VCaP (cell line): ENCODE results near the gene FHOD3.

Experiments
- H3K27ac ChIP-seq: fragments of 450-650 bp; 2 replicates; pipeline ENCODE4 v1.5.1; 2017
- CTCF ChIP-seq: fragments of 450-650 bp; conservative IDR thresholded peaks from 2 replicates; pipeline ENCODE4 v1.5.1; 2017; ENCODE audit warnings: mild to moderate bottlenecking, moderate library complexity

The FHOD3 gene

GRCh38 chr18:36640021-36640952, 342.8 kb downstream of the FHOD3 start:
- no peak overlapping the region for H3K27ac ChIP-seq
- TF ChIP-seq CTCF: no peak

- TF ChIP-seq CTCF: no peak
Observed at GRCh38 chr18:36643061-36643460, 345.5 kb downstream of the FHOD3 start.

GRCh38 chr18:36648803-36649202, 351.3 kb downstream of the FHOD3 start:
- H3K27ac ChIP-seq: no peak overlapping the region
- TF ChIP-seq CTCF: no peak

More at GRCh38 chr18:36643061-36643460, 345.5 kb downstream of the FHOD3 start:
- no peak overlapping the region for H3K27ac ChIP-seq

GRCh38 chr18:36649205-36649604, 351.7 kb downstream of the FHOD3 start:
- TF ChIP-seq CTCF: no peak
- H3K27ac ChIP-seq: no peak overlapping the region

GRCh38 chr18:36650266-36650665, 352.8 kb downstream of the FHOD3 start:
- no peak overlapping the region for H3K27ac ChIP-seq
- TF ChIP-seq CTCF: no peak

- no peak for TF ChIP-seq CTCF
- H3K27ac ChIP-seq: no peak overlapping the region
Observed at GRCh38 chr18:36650906-36651305, 353.4 kb downstream of the FHOD3 start.

- no peak for TF ChIP-seq CTCF
Observed at GRCh38 chr18:36652503-36652902, 355.0 kb downstream of the FHOD3 start.

More at GRCh38 chr18:36652503-36652902, 355.0 kb downstream of the FHOD3 start:
- H3K27ac ChIP-seq: no peak overlapping the region
